OCI-LY7 (cell line): ENCODE results near the gene TEX22. TPM values are rescaled to one million over a fixed set of nuclear protein-coding genes. Genes with fewer than 3 reads are reported as not detected.

Experiments used
- BruUV-seq: library from RNA; stranded (reverse); fragments of 400-500 nt; replicated peaks from 2 replicates; lab custom pipeline; 2021; lab: Mats Ljungman, UMichigan
- CTCF ChIA-PET: fragments of 300-600 bp; sonication (Branson Sonifier 250); formaldehyde crosslinking; loops from one replicate; lab custom pipeline; 2022; ENCODE audit warnings: antibody characterized with exemption; ENCODE audit not compliant: unreplicated experiment; lab: Charles Lee
- POLR2A ChIA-PET: fragments of 300-600 bp; sonication (Branson Sonifier 250); formaldehyde crosslinking; loops from one replicate; lab custom pipeline; 2022; ENCODE audit warnings: antibody characterized with exemption; lab: Charles Lee
- DNase-seq: peaks from one replicate; pipeline ENCODE4 v3.0.0-alpha.2; 2015; ENCODE audit warnings: low spot score
- H2AFZ ChIP-seq: fragments of 200-600 bp; sonication (generic), shearing (Covaris generic); 2 replicates; pipeline ENCODE4 v1.6.1; 2014; ENCODE audit warnings: mild to moderate bottlenecking, antibody characterized with exemption, low read length, moderate library complexity
- H3K27ac ChIP-seq: fragments of 200-600 bp; sonication (generic); 2 replicates; pipeline ENCODE4 v1.5.1; 2014; ENCODE audit warnings: mixed run types, low read depth, mild to moderate bottlenecking, moderate library complexity, low read length, inconsistent platforms; ENCODE audit not compliant: poor library complexity, severe bottlenecking
- H3K36me3 ChIP-seq: fragments of 200-600 bp; sonication (generic); 2 replicates; pipeline ENCODE4 v1.6.1; 2014; ENCODE audit warnings: mild to moderate bottlenecking, antibody characterized with exemption, low read length, moderate library complexity, mixed read lengths; ENCODE audit not compliant: insufficient read depth
- H3K4me1 ChIP-seq: fragments of 200-600 bp; sonication (generic); 2 replicates; pipeline ENCODE4 v1.5.1; 2014; ENCODE audit warnings: mild to moderate bottlenecking, low read length; ENCODE audit not compliant: insufficient read depth, poor library complexity, severe bottlenecking
- H3K4me2 ChIP-seq: fragments of 200-600 bp; sonication (generic); 2 replicates; pipeline ENCODE4 v1.6.1; 2014; ENCODE audit warnings: mild to moderate bottlenecking, low read length
- H3K4me3 ChIP-seq: fragments of 200-600 bp; sonication (generic); 2 replicates; pipeline ENCODE4 v1.5.1; 2014; ENCODE audit warnings: mild to moderate bottlenecking, low read depth, low read length; ENCODE audit not compliant: poor library complexity, severe bottlenecking
- H3K79me2 ChIP-seq: fragments of 200-600 bp; sonication (generic); 2 replicates; pipeline ENCODE4 v1.6.1; 2016; ENCODE audit warnings: low read depth, mild to moderate bottlenecking, low read length, moderate library complexity, mixed read lengths; ENCODE audit not compliant: insufficient read depth
- H3K9me2 ChIP-seq: fragments of 200-600 bp; sonication (generic); 2 replicates; pipeline ENCODE4 v1.6.1; 2016; ENCODE audit warnings: mild to moderate bottlenecking, low read length, mixed read lengths; ENCODE audit not compliant: insufficient read depth
- H3K9me3 ChIP-seq: fragments of 200-600 bp; sonication (generic); 2 replicates; pipeline ENCODE4 v1.6.1; 2014; ENCODE audit warnings: mild to moderate bottlenecking, mixed run types, low read length, mixed read lengths
- H4K20me1 ChIP-seq: fragments of 200-600 bp; sonication (generic); 2 replicates; pipeline ENCODE4 v1.6.1; 2014; ENCODE audit warnings: mild to moderate bottlenecking, antibody characterized with exemption, low read length, moderate library complexity, mixed read lengths; ENCODE audit not compliant: insufficient read depth
- EZH2phosphoT487 ChIP-seq: fragments of 200-600 bp; sonication (generic); IDR thresholded peaks from 2 replicates; pipeline ENCODE4 v1.6.1; 2018; ENCODE audit warnings: low read depth, borderline replicate concordance, mild to moderate bottlenecking, mixed run types, antibody characterized with exemption, low read length, moderate library complexity, mixed read lengths
- intact Hi-C: fragments of 100-400 bp; cut with micrococcal nuclease; formaldehyde crosslinking; loops from one replicate; pipeline ENCODE4 v1.10.0; 2022; ENCODE audit not compliant: unreplicated experiment
- total RNA-seq, 2 experiments: library from RNA; depleted of rRNA in 1 of 2; stranded (reverse); fragments of >200 nt in 1 of 2; shearing (Covaris generic) in 1 of 2; gene quantifications; 2 replicates each; pipeline ENCODE4 v1.2.3, GENCODE V29; 2014 to 2022
- TF ChIP-seq, protein P1 (sequence below): fragments of 200-600 bp; sonication (generic); conservative IDR thresholded peaks from 2 replicates; pipeline ENCODE4 v1.5.1; 2014; ENCODE audit warnings: mild to moderate bottlenecking, antibody characterized with exemption, low read length, moderate library complexity, mixed read lengths

Gene TEX22
- total RNA-seq, 2 experiments from 2014 or later: 1.3 to 9.2 TPM

DNA sequence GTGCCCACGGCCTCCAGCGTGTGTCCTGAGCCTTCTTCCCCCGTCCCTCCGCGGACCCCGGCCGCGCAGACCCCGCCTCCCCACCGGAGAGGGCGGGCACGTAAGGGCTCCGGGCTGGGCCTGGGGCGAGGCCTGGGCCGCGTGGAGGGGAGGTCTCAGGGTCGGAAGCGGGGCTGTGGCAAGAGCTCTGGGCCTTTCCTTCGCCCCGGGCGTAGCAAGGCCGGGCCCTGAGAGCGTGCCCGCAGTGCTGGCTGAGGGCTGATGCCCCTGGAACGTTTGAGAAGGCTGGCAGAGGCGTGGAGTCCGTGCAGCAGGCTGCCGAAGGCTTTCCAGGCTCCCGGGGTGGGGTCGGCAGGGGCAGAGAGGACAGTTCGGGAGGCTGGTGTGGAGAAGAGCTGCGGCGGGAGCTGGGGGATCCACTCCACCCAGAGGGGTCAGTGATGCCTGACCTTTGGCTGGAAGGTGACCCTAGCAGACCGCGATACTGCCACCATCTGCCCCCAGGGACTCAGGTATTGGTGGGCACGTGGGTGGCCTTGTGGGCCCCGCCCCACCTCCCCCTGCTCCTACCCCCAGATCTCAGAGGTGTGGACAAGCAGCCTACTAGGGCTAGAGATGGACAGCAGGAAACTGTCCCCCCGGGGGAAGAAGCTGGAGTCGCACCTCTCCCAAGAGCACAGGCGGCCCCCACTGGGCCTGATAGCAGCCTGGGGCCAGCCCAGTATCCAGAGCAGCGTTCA, 558 bp downstream of the TEX22 start:
- peaks cover 23% of the 10 kb centered on the region for H3K4me1 ChIP-seq
- no peaks in the 10 kb centered on the region for H4K20me1 ChIP-seq
- POLR2A ChIA-PET: interaction anchor here (0.6 to 0.9 kb wide), 2 partner anchors 10 to 56 kb away, joined by 4 read pairs; no protein-coding TSS in a partner anchor
- peak overlapping the region; percentile 86 for H3K4me3 ChIP-seq
- peaks cover 21% of the 10 kb centered on the region for H3K36me3 ChIP-seq
- peak overlapping the region; percentile 94; the same call in 1 of the 2 replicates for H2AFZ ChIP-seq
- H3K9me3 ChIP-seq: no peaks in the 10 kb centered on the region
- H3K9me2 ChIP-seq: no peaks in the 10 kb centered on the region
- BruUV-seq: no TSS peak
- intact Hi-C loops: loop anchor here (1.0 to 2.0 kb wide), 2 partner anchors 28 to 92 kb away; partner anchors contain the start of gene TEDC1
- no peak for TF ChIP-seq EZH2phosphoT487
- TF ChIP-seq, protein P1, sequence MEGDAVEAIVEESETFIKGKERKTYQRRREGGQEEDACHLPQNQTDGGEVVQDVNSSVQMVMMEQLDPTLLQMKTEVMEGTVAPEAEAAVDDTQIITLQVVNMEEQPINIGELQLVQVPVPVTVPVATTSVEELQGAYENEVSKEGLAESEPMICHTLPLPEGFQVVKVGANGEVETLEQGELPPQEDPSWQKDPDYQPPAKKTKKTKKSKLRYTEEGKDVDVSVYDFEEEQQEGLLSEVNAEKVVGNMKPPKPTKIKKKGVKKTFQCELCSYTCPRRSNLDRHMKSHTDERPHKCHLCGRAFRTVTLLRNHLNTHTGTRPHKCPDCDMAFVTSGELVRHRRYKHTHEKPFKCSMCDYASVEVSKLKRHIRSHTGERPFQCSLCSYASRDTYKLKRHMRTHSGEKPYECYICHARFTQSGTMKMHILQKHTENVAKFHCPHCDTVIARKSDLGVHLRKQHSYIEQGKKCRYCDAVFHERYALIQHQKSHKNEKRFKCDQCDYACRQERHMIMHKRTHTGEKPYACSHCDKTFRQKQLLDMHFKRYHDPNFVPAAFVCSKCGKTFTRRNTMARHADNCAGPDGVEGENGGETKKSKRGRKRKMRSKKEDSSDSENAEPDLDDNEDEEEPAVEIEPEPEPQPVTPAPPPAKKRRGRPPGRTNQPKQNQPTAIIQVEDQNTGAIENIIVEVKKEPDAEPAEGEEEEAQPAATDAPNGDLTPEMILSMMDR: no peak; the same call in 1 of the 2 replicates
- H3K4me2 ChIP-seq: peak overlapping the region; percentile 97
- DNase-seq: peak; percentile 67
- H3K79me2 ChIP-seq: peaks cover 14% of the 10 kb centered on the region
- CTCF ChIA-PET: interaction anchor here (0.7 kb wide), 1 partner anchor 22 kb away, joined by 5 read pairs; no protein-coding TSS in a partner anchor
- peak overlapping the region; percentile 61 for H3K27ac ChIP-seq

DNA sequence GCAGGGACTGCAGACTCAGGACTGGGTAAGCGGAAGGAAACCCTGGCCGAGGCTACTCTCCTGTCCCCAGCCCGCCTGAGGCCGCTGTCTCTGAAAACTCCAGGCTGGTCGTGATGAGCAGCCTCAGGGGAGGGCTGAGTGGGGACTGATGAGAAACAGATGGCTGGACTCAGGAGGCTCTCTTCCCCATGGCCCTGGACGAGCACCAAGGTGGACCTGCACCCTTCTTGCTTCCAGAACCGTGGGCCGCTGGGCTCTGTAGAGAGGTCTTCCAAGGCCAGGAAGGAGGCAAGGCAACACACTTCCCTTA, 1.1 kb downstream of the TEX22 start:
- Histone ChIP-seq H3K79me2 (peaks cover 14% of the 10 kb centered on the region), H3K9me2 (no peaks in the 10 kb centered on the region), H3K4me3 (peak overlapping the region; percentile 86), H4K20me1 (no peaks in the 10 kb centered on the region), H3K36me3 (peaks cover 21% of the 10 kb centered on the region), H3K27ac (no peak overlapping the region), H2AFZ (no peak overlapping the region), H3K4me1 (peaks cover 23% of the 10 kb centered on the region), H3K9me3 (no peaks in the 10 kb centered on the region), H3K4me2 (peak overlapping the region; percentile 97)
- CTCF ChIA-PET: interaction anchor here (0.7 kb wide), 1 partner anchor 22 kb away, joined by 5 read pairs; no protein-coding TSS in a partner anchor
- intact Hi-C loops: loop anchor here (2.0 kb wide), 1 partner anchor 29 kb away; no protein-coding TSS in a partner anchor
- DNase-seq: no peak
- no TSS peak for BruUV-seq
- TF ChIP-seq EZH2phosphoT487: no peak
- TF ChIP-seq, protein P1: no peak
- POLR2A ChIA-PET: interaction anchor here (0.6 to 0.9 kb wide), 2 partner anchors 10 to 57 kb away, joined by 4 read pairs; no protein-coding TSS in a partner anchor

DNA sequence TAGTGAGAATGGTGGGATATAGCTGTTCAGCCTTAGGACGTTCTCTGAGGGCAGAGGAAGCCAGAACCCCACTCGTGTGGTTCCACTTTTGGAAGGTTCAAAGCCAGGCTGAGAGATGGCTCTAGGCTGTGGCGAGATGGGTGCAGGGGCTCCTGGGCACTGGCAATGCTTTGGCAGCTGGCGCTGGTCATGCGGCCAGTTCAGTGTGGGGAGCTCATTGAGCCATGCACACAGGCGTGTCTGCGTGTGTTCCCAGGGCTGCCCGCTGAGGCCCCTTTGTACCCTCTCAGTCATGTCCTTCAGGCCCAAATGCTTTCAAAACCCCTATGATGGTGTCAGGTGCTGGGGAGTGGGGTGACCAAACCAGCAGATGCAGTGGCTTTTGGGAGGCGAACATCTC, 1.7 kb downstream of the TEX22 start:
- BruUV-seq: no TSS peak
- CTCF ChIA-PET: no interaction called here
- peak overlapping the region; percentile 86 for H3K4me3 ChIP-seq

More for the DNA sequence above, 1.7 kb downstream of the TEX22 start:
- POLR2A ChIA-PET: no interaction called here
- Histone ChIP-seq H3K9me2 (no peaks in the 10 kb centered on the region), H3K4me1 (peaks cover 23% of the 10 kb centered on the region), H3K79me2 (peaks cover 14% of the 10 kb centered on the region), H2AFZ (no peak overlapping the region), H3K9me3 (no peaks in the 10 kb centered on the region), H3K4me2 (peak overlapping the region; percentile 97), H4K20me1 (no peaks in the 10 kb centered on the region), H3K36me3 (peaks cover 21% of the 10 kb centered on the region), H3K27ac (no peak overlapping the region)
- DNase-seq: no peak
- intact Hi-C loops: no loop called here
- TF ChIP-seq, protein P1: no peak
- TF ChIP-seq EZH2phosphoT487: no peak
